ENCODE measurements around the gene LYSET.
"Not testable (repeated sequence)": the region's sequence is repeated elsewhere in the genome, so short reads cannot be mapped to it uniquely, and the experiment has no call there.

Gene LYSET

DNA sequence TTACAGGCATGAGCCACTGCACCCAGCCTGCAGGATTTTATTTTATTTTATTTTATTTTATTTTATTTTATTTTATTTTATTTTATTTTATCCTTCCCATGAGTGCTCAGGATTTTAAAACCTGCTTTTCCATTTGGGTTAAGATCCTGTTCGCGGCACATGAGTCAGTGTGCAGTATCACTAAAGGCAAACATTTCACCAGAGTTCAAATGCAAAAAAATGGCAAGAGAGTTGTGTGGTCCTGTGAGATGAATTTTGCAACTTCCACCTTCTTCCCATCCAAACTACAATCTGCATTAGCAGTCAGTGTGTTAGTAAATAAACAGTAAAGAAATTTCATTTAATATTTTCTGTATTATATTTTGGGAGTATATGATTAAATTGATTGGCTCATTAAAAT lies 29.4 kb upstream of the LYSET start:
- no peak for TF ChIP-seq EZH2 (IDR thresholded peaks at IDR 0.05; ENCODE audit: borderline replicate concordance, low read length)
- TF ChIP-seq, protein P1, sequence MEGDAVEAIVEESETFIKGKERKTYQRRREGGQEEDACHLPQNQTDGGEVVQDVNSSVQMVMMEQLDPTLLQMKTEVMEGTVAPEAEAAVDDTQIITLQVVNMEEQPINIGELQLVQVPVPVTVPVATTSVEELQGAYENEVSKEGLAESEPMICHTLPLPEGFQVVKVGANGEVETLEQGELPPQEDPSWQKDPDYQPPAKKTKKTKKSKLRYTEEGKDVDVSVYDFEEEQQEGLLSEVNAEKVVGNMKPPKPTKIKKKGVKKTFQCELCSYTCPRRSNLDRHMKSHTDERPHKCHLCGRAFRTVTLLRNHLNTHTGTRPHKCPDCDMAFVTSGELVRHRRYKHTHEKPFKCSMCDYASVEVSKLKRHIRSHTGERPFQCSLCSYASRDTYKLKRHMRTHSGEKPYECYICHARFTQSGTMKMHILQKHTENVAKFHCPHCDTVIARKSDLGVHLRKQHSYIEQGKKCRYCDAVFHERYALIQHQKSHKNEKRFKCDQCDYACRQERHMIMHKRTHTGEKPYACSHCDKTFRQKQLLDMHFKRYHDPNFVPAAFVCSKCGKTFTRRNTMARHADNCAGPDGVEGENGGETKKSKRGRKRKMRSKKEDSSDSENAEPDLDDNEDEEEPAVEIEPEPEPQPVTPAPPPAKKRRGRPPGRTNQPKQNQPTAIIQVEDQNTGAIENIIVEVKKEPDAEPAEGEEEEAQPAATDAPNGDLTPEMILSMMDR (IDR thresholded peaks at IDR 0.05; ENCODE audit: low read length) = no peak
- H4K20me1 ChIP-seq (ENCODE audit: insufficient read depth, low read length) = no peaks in the 10 kb centered on the region

DNA sequence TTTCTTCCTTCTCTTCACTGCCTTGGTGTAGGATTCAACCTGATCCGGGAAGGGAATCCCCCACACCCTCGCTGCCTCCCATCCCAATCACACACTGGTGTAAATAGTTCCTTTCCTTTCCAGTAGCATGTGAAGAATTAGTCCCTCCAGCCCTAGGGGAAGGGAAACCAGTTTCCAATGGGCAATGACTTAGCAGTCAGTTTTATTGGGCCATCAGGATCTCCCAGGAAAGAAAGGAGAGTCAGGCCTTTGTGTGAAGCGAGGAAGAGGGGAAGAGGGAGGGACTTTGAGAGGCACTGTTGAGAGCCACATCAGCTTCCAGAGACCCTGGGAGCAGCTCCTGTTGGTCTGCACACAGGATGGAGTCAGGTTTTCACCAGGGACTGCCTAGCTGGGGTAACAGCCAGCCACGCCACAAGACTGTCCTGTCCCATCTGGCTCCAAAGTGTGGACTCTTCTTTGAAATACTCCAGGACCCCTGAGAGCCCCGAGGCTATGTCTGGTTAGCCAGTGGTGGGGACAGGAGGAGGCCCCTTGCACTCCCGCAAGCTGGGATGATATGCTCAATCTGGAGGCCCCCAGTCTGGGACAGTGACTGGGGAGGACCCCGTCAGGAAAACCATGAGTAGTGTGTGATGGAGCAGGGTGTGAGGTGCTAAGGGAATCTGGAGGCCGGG lies 28.3 kb upstream of the LYSET start:
- Histone ChIP-seq H4K20me1 (ENCODE audit: insufficient read depth, low read length) (no peaks in the 10 kb centered on the region), H3K36me3 (ENCODE audit: insufficient read depth, low read length) (no peaks in the 10 kb centered on the region), H3K27me3 (ENCODE audit: insufficient read depth, low read length) (no peaks in the 10 kb centered on the region), H3K4me1 (ENCODE audit: insufficient read depth, low read length, severe bottlenecking) (peaks cover 4% of the 10 kb centered on the region), H3F3A (ENCODE audit: insufficient read depth, low read length) (no peaks in the 10 kb centered on the region), H3K9me2 (ENCODE audit: low read depth, low read length) (no peaks in the 10 kb centered on the region), H3K79me2 (ENCODE audit: insufficient read depth, low read length) (no peaks in the 10 kb centered on the region), H3K4me2 (ENCODE audit: low read length) (no peak overlapping the region), H2AFZ (ENCODE audit: low read length) (no peak overlapping the region), H3K9ac (ENCODE audit: low read length) (no peak overlapping the region), H3K9me3 (ENCODE audit: low read length) (no peaks in the 10 kb centered on the region), H3K4me3 (ENCODE audit: low read depth, low read length, poor library complexity, severe bottlenecking) (no peak overlapping the region), H3K27ac (ENCODE audit: low read depth, low read length, poor library complexity, severe bottlenecking) (no peak overlapping the region)
- TF ChIP-seq EZH2 (IDR thresholded peaks at IDR 0.05; ENCODE audit: borderline replicate concordance, low read length) = no peak
- TF ChIP-seq, protein P1 (IDR thresholded peaks at IDR 0.05; ENCODE audit: low read length) = no peak

More for the DNA sequence above, 29.4 kb upstream of the LYSET start:
- Histone ChIP-seq H3K9me2 (ENCODE audit: low read depth, low read length) (no peaks in the 10 kb centered on the region), H3K27ac (ENCODE audit: low read depth, low read length, poor library complexity, severe bottlenecking) (no peak overlapping the region), H3K36me3 (ENCODE audit: insufficient read depth, low read length) (no peaks in the 10 kb centered on the region), H3K4me1 (ENCODE audit: insufficient read depth, low read length, severe bottlenecking) (peaks cover 7% of the 10 kb centered on the region), H3F3A (ENCODE audit: insufficient read depth, low read length) (no peaks in the 10 kb centered on the region), H3K9me3 (ENCODE audit: low read length) (no peaks in the 10 kb centered on the region), H2AFZ (ENCODE audit: low read length) (no peak overlapping the region), H3K9ac (ENCODE audit: low read length) (no peak overlapping the region), H3K4me3 (ENCODE audit: low read depth, low read length, poor library complexity, severe bottlenecking) (no peak overlapping the region), H3K4me2 (ENCODE audit: low read length) (no peak overlapping the region), H3K79me2 (ENCODE audit: insufficient read depth, low read length) (no peaks in the 10 kb centered on the region), H3K27me3 (ENCODE audit: insufficient read depth, low read length) (no peaks in the 10 kb centered on the region)

DNA sequence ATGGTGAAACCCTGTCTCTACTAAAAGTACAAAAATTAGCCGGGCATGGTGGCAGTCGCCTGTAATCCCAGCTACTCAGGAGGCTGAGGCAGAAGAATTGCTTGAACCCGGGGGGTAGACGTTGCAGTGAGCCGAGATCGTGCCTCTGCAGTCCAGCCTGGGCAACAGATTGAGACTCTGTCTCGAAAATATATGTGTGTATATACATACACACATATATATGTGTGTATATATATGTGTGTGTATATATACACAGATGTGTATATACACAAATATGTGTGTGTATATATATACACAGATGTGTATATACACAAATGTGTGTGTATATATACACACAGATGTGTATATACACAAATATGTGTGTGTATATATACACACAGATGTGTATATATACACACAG lies 26.8 kb upstream of the LYSET start:
- not testable (repeated sequence) for H3K4me1 ChIP-seq (ENCODE audit: insufficient read depth, low read length, severe bottlenecking); H3K27ac ChIP-seq (ENCODE audit: low read depth, low read length, poor library complexity, severe bottlenecking); H3K79me2 ChIP-seq (ENCODE audit: insufficient read depth, low read length); H3F3A ChIP-seq (ENCODE audit: insufficient read depth, low read length); H4K20me1 ChIP-seq (ENCODE audit: insufficient read depth, low read length); H2AFZ ChIP-seq (ENCODE audit: low read length); H3K36me3 ChIP-seq (ENCODE audit: insufficient read depth, low read length); H3K4me3 ChIP-seq (ENCODE audit: low read depth, low read length, poor library complexity, severe bottlenecking); H3K27me3 ChIP-seq (ENCODE audit: insufficient read depth, low read length); H3K4me2 ChIP-seq (ENCODE audit: low read length); H3K9ac ChIP-seq (ENCODE audit: low read length); H3K9me2 ChIP-seq (ENCODE audit: low read depth, low read length); H3K9me3 ChIP-seq (ENCODE audit: low read length)

DNA sequence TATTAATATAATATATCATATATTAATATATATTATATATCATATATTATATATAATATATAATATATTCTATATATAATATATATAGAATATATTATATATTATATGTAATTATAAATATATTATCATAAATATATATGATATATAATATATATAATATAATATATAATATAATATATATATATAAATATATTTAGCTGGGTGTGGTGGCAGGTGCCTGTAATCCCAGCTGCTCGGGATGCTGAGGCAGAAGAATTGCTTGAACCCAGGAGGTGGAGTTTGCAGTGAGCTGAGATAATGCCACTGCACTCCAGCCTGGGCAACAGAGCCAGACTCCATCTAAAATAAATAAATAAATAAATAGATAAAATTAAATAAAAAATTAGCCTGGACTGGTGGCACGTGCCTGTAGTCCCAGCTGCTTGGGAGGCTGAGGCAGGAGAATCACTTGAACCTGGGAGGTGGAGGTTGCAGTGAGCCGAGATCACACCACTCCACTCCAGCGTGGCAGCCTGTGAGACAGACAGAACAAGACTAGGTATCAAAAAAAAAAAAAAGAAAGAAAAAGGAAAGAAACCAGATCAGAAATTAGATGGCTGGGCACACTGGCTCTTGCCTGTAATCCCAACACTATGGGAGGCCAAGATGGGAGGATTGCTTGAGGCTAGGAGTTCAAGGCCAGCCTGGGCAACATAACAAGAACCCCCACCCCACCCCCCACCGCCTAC lies 25.3 kb upstream of the LYSET start:
- H2AFZ ChIP-seq (ENCODE audit: low read length); H3K36me3 ChIP-seq (ENCODE audit: insufficient read depth, low read length); H3K4me2 ChIP-seq (ENCODE audit: low read length); H3K27ac ChIP-seq (ENCODE audit: low read depth, low read length, poor library complexity, severe bottlenecking); H3F3A ChIP-seq (ENCODE audit: insufficient read depth, low read length); H3K9ac ChIP-seq (ENCODE audit: low read length); H3K9me3 ChIP-seq (ENCODE audit: low read length); H3K9me2 ChIP-seq (ENCODE audit: low read depth, low read length); H4K20me1 ChIP-seq (ENCODE audit: insufficient read depth, low read length); H3K79me2 ChIP-seq (ENCODE audit: insufficient read depth, low read length); H3K4me1 ChIP-seq (ENCODE audit: insufficient read depth, low read length, severe bottlenecking); H3K27me3 ChIP-seq (ENCODE audit: insufficient read depth, low read length); H3K4me3 ChIP-seq (ENCODE audit: low read depth, low read length, poor library complexity, severe bottlenecking): not testable (repeated sequence)
